ENCODE measurements around the gene ZNF555.

DNA sequence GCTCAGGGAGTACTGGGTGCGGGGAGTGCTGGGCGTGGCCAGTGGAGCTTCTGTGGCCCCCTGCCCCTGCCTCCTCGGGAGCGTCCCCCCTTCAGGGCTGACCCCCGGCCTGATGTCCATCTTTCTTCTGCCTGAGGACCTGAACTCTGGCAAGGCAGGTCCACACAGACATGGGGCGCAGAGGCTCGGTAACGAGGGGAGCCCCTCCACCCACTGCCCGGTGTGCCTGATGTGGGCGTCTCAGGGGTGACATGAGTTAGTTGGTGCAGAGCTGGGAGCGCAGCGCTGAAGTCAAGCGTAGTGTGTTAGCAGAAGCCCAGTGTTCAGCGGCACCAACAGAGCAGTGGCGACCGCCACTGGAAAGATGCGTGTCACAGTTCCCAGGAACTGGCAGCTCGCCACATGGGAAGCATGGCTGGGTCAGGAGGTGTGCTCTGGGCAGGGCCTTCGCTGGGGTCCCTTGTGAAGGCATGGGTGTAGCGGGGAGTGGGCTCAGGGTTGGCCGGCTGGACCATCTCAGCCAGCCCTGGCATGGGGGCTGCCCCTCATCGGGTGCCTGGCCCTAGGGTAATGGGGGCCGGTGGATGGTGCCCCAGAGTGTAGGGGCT, 44.5 kb upstream of the ZNF555 start:
- TF ChIP-seq POLR2A (IDR thresholded peaks at IDR 0.05; ENCODE audit: low read length) (no peak), JUNB (IDR thresholded peaks at IDR 0.05) (no peak), EHF (CRISPR knock-in tag; IDR thresholded peaks at IDR 0.05) (no peak), CTCF (IDR thresholded peaks at IDR 0.05) (no peak), GATA3 (IDR thresholded peaks at IDR 0.05; ENCODE audit: borderline replicate concordance) (no peak), KDM1A (IDR thresholded peaks at IDR 0.05; ENCODE audit: low read depth) (no peak)
- TF ChIP-seq, protein P1, sequence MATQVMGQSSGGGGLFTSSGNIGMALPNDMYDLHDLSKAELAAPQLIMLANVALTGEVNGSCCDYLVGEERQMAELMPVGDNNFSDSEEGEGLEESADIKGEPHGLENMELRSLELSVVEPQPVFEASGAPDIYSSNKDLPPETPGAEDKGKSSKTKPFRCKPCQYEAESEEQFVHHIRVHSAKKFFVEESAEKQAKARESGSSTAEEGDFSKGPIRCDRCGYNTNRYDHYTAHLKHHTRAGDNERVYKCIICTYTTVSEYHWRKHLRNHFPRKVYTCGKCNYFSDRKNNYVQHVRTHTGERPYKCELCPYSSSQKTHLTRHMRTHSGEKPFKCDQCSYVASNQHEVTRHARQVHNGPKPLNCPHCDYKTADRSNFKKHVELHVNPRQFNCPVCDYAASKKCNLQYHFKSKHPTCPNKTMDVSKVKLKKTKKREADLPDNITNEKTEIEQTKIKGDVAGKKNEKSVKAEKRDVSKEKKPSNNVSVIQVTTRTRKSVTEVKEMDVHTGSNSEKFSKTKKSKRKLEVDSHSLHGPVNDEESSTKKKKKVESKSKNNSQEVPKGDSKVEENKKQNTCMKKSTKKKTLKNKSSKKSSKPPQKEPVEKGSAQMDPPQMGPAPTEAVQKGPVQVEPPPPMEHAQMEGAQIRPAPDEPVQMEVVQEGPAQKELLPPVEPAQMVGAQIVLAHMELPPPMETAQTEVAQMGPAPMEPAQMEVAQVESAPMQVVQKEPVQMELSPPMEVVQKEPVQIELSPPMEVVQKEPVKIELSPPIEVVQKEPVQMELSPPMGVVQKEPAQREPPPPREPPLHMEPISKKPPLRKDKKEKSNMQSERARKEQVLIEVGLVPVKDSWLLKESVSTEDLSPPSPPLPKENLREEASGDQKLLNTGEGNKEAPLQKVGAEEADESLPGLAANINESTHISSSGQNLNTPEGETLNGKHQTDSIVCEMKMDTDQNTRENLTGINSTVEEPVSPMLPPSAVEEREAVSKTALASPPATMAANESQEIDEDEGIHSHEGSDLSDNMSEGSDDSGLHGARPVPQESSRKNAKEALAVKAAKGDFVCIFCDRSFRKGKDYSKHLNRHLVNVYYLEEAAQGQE (IDR thresholded peaks at IDR 0.05): no peak

Data from A549 (cell line).